GM12874 (cell line): ENCODE results near the gene ATRIP.

Source experiments
- TF ChIP-seq, protein P1 (sequence below): IDR thresholded peaks from 2 replicates; pipeline ENCODE4 v1.5.1; 2011; ENCODE audit warnings: low read depth, mild to moderate bottlenecking, control low read depth, low read length, moderate library complexity; ENCODE audit not compliant: insufficient read depth

ATRIP gene

DNA sequence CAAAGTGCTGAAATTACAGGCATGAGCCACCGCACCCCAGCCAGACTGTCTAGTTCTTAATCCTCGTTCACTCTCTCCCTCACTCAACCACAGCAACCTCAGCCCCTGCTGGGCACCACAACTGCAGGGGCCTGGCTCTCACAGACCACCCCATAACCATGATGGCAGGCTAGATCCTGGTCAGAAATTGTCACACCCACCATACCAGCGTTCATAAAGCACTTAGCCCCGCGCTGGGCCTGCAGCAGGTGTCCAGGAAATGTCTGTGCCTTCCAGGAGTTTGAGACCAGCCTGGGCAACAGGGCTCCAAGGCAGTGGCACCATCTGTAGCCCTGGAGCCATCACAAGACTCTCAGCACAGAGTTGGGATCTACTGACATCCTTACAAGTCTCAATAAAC is 55.6 kb downstream of the ATRIP start:
- TF ChIP-seq, protein P1, sequence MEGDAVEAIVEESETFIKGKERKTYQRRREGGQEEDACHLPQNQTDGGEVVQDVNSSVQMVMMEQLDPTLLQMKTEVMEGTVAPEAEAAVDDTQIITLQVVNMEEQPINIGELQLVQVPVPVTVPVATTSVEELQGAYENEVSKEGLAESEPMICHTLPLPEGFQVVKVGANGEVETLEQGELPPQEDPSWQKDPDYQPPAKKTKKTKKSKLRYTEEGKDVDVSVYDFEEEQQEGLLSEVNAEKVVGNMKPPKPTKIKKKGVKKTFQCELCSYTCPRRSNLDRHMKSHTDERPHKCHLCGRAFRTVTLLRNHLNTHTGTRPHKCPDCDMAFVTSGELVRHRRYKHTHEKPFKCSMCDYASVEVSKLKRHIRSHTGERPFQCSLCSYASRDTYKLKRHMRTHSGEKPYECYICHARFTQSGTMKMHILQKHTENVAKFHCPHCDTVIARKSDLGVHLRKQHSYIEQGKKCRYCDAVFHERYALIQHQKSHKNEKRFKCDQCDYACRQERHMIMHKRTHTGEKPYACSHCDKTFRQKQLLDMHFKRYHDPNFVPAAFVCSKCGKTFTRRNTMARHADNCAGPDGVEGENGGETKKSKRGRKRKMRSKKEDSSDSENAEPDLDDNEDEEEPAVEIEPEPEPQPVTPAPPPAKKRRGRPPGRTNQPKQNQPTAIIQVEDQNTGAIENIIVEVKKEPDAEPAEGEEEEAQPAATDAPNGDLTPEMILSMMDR, result no peak

- TF ChIP-seq, protein P1, result no peak
These were observed 56.2 kb downstream of the ATRIP start for GRCh38 chr3:48502728-48503168.

- TF ChIP-seq, protein P1, result no peak
These were observed 57.0 kb downstream of the ATRIP start for GRCh38 chr3:48503401-48504050.

DNA sequence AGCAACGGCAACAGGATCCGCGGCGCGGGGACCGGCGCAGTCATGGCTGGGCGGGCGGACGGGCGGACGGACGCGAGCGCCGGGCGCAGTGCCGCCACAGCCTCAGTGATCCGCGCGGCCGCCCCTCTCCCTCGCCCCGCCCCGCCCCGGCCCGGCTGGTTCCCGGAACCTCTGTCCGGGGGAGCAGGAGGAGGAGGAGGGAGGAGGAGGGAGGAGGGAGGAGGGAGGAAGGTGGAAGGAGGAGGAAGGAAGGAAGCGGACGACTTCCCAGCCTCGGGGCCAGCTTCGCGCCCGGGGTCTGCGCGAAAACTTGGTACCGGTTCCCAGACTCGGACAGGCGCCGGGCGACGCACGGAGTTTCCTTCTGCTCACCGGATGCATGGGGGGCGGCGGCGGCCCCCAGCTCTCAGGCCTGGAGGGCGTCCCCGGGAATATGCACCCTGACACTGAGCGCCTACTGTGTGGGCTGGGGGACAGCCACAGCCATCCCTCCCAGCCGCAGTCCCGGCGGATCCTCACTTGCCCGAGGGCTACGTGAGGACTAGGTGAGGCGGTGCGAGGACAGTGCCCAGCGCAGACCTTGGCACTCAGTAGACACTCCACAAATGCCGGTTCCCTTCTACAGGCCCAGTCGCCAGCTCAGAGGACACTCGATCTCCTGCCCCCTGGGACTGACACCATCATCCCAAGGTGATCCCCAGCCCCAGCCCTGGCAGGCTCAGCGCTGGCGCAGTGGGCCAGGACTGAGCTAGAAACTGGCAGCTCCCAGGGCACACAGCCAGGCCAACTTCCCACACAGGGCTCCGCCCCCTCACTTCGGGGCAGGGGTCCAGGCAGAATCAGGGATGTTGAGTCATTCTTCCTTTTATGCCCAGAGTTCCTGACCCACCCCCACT is 57.8 kb downstream of the ATRIP start, which contains the start of gene SHISA5:
Gene SHISA5, minus strand, starts transcription at position 124 of the 896 bp plus-strand sequence. Its CDS starts 80 bp downstream, at position 44.
- TF ChIP-seq, protein P1, result no peak

DNA sequence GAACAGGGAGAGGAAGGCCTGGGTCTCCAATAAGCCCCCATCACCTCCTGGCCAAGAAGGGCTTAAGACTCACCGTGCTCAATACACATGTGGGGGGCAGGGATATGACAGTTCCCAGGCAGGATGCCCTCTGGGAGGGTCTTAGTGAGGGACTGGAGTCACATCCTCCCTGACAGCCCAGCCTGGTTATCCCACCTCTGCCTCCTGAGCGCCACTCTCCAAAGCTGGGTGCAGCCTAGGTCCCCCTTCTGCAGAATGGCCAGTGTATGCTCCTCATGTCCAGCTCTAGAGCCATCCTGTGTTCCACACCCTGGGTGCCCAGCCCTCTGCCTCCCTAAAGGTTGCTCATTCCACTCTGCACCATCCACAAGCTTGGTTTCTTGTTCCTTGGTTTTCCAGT is 58.6 kb downstream of the ATRIP start:
- TF ChIP-seq, protein P1, result no peak

DNA sequence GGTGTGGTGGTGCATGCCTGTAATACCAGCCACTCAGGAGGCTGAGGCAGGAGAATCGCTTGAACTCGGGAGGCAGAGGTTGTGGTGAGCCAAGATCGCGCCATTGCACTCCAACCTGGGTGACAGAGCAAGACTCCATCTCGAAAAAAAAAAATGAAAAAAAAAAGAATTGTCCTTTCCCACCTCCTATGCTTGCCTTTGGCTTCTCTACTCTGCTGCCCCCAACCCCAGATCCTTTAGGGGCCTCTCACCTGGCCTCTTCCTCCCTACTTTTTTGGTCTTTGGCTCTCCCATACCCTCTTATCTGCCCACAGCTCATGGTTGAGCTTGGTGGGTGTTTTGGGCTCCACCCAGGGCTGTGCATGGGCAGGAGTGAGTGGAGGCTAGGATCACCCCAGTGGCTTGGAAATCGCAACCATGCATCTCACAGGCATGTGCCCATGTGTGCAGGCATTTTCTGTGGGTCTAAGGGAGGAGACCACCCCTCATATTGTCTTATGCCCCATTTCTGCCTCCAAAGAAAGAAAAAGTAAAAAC is 59.5 kb downstream of the ATRIP start:
- TF ChIP-seq, protein P1, result no peak
